HG03575 (cell line): ENCODE data around the gene SIPA1L3.
"Not testable (repeated sequence)": the region's sequence is repeated elsewhere in the genome, so short reads cannot be mapped to it uniquely, and the experiment has no call there.

Experiments
- ATAC-seq: cut with Tn5 transposase; IDR thresholded peaks from one replicate; pipeline ENCODE4 v1.9.1; 2021; ENCODE audit not compliant: unreplicated experiment, insufficient number of reproducible peaks, low FRiP score; ENCODE audit errors: extremely low read depth

The SIPA1L3 gene

DNA sequence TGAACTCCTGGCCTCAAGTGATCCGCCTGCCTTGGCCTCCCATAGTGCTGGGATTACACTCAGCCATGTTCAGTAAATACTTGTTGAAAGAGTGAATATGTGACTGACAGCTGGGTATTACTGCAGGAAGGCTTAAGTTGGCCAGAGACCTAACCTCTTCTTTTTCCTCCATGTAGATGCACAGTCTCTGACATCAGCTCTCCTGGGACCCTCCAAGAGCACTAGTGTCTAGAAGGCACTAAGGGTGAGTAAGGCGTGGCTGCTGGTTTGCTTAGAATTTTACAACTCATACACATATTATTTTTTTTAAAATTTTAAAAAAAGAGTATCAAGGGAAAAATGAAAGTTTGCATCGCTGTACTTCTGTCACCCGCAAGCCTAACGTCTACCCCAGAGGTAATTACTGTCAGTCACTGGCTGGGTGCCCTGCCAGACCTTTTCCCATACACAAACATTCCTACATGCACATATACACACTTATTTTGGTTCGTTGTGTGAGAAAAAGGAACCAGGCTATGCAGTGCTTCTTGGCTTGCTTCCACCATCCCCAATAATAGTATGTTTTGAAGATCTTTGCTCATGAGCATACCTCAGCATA lies 122.0 kb downstream of the SIPA1L3 start:
- ATAC-seq = no peak

GRCh38 chr19:38030001-38030400 lies 123.0 kb downstream of the SIPA1L3 start:
- ATAC-seq = not testable (repeated sequence)

GRCh38 chr19:38030686-38031422 lies 123.8 kb downstream of the SIPA1L3 start:
- no peak for ATAC-seq

- ATAC-seq = no peak
Observed at GRCh38 chr19:38031423-38031770, 124.4 kb downstream of the SIPA1L3 start.

GRCh38 chr19:38032151-38032550 lies 125.1 kb downstream of the SIPA1L3 start:
- ATAC-seq = no peak

GRCh38 chr19:38032951-38033350 lies 125.9 kb downstream of the SIPA1L3 start:
- ATAC-seq = no peak

DNA sequence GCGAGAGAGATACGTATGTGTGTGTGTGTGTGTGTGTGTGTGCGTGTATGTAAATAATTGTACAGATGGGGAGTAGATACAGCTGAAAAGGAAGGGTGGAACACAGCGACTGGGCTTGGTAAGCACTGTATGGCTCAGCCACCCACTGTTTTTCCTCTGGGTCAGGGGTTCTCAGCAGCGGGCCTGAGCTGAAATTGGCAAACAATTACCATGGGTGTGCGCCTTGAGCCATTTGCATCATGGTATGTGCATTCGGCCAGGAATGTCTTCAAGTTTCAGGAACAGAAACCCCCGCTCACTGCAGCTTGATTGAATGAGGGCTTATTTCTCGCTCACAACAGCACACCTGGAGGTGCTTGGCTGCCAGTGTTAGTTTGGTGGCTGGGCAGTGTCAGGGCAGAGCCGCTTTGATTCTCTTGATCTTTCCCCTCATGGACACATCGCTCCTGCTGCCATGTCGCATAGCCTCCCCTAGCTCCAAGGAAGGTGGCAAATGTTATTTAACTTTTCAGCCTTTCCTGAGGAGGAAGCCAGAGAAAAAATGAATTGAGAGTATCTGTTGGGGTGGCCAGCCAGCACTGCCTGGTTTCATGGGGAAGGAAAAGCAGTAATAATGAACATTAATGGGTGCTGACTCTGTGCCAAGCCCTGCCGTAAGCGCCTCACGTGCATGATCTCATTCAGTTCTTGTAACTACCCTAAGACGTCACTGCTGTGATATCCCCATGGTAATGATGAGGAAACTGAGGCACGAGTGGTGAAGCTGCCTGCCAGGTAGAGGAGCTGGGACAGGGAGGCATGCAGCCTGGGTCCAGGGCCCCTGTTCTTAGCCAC lies 126.9 kb downstream of the SIPA1L3 start:
- ATAC-seq = no peak

- ATAC-seq = no peak
Observed at GRCh38 chr19:38034492-38034860, 127.5 kb downstream of the SIPA1L3 start.

DNA sequence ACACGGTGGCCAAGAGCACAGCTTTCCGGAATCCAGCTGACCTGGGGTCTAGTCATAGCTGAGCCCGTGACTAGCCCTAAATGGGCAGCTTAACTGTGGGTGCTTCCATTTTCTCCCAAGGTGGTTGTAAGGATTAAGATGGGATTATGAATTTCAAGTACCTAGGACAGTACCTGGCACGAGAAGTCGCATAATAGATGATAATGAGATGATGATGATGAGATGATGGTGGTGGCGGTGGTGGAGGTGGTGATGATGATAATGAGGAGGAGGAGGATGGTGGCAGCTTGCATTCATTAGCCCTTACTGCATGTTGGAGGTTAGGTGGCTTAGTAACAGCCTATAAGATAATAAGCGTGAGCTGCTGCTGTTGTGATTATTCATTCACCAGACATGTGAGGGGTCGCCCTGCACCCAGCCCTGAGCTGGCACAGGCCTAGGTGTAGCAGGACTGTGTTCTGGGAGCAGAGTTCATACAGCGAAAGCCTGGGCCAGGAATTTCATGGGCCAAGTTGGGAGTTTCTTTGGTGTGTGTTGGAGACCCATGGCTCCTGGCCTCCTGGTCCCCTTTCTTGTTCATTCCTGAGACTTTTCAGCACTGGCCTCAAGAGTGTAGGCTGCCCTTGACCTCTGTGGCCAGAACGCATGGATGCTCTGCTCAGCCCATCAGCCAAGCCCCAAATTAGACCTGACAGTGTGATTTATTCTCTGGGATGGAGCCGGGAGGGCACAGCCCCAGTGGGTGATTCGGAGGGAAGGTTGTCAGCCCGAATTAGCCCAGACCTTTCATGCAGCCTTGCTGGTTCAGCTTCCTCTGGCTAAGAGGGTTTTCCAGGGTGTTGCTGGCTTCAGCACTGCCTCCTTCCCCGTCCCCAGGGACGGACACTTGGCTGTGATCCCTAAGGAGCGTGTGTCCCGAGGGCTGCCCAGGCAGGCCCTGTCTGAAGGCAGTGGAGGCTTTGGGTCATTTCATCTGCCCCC lies 128.8 kb downstream of the SIPA1L3 start:
- ATAC-seq = no peak

DNA sequence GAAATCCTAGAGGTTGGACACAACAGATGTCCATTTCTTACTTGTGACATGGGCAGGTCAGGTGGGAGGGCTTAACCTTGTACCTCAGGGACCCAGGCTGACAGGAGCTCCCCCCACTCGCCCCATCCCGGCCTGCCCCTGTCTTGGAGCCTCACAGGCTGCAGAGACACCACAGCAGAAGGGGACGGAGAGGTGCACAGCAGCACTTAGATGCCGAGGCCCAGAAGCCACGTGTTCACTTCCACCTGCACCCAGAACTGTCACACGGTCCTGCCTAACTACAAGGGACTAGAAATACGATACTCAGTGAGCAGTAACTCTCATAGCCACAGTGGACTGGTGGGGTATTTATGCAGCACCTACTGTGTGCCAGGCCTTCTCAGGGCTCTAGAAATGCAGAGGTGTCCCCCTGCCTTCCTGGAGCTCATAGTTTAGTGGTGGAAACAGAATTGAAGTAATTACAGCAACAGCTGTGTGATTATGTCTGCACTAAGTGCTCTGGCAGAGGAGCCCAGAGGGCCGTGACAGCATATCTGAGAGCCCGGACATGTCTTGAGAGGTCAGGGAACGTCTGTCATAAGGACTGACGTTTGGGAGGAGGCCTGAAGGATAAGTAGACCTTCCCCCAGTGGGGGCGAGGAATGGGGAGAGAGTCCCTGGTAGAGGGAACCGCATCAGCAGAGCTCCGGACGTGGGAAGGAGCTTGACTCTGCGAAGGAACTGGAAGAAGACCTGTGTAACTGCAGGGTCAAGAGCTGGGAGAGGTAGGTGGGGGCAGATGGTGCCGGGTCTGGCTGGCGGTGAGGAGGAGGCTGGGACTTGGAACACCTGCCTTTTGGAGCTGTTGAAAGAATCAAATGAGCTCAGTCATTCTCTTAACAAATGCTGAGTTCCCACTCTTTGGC lies 130.0 kb downstream of the SIPA1L3 start:
- no peak for ATAC-seq

GRCh38 chr19:38039966-38040365 lies 133.0 kb downstream of the SIPA1L3 start:
- ATAC-seq = no peak

DNA sequence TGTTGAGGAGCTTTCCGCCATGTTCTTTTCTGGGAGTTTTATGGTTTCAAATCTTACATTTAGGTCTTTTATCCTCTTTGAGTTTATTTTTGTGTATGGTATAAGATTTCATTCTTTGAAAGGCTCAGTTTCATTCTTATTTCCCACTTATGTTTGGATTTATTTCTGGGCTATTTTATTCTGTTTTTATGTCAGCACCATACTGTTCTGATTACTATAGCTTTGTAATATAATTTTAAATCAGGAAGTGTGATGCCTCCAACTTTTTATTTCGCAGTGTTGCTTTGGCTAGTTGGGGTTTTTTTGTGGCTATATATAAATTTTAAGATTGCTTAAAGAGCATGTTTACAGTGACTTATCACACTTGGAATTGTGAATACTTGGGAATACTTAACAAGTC lies 135.1 kb downstream of the SIPA1L3 start:
- ATAC-seq = no peak

GRCh38 chr19:38043649-38044144 lies 136.7 kb downstream of the SIPA1L3 start:
- no peak for ATAC-seq

DNA sequence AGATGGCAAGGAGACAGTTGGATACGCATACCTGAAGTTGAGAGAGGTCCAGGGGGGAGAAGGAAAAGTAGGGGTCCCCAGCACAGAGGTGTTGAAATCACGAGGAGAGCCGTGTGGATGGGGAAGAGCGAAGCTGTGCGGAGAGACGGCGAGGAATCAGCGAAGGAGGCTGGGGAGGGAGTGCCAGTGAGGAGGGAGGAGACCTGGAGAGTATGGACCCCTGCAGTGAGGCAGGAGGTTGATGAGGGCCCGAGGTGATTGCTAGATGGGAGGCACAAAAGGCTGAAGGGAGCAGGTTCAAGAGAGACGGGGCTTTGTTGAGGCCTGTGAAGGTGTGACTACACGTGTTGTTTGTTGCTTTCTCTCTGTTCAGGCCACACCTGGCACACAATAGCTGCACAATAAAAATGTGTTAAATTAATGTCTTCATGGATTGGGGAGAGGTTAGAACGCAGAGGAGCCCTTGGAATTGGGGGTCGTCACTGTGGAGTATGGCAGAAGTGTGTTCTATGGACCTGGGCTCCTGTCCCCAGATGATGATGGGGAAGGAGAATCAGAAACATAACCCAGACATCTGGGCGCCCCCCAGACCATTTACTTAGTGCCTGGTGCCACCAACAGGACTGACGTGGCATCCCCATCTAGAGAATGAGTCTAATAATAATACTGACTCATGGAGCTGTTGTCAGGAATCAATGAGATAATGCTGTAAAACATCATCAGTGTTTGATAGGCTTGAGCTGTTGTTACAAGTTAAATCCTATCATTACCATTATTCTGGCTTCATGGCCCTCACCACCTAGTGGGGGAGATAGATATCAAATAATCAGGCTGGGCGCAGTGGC lies 137.5 kb downstream of the SIPA1L3 start:
- ATAC-seq = no peak

- ATAC-seq = no peak
Observed at GRCh38 chr19:38045554-38046253, 138.7 kb downstream of the SIPA1L3 start.

GRCh38 chr19:38046254-38047048 lies 139.4 kb downstream of the SIPA1L3 start:
- ATAC-seq = no peak
